ENCODE results near the gene KLHL29.

DNA sequence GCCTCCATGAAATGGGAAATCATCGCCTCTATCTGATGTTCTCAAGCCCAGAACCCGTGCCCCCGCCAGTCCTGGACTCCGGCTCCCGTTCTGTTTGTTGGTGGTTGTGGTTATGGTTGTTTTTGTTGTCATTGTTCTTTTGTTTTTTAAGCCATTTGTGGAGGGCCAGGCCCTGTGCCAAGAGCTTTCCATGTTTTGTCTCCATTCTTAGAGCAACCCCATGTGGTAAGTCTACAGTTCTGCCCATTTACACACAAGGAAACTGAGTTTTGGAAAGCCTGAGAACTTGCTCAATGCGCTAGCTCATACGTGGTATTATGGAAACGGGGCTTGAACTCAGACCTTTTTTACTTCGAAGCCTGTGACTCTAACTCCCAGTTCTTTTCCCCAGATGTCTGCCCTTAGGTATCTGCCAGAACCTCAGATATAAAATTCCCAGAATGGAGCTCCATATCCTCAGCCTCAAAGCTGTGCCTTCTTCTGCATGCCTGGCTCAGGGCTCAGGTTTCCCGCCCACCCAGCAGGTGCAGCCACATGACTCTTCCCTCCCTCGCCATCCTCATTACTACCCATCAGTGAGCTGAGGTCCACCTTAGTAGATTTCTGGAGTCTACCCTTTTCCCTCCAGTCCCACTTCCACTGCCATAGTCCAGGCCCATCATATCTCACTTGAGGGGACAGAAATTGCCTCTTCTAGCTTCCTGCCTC is 194.1 kb downstream of the KLHL29 start:
- TF ChIP-seq, protein P1, sequence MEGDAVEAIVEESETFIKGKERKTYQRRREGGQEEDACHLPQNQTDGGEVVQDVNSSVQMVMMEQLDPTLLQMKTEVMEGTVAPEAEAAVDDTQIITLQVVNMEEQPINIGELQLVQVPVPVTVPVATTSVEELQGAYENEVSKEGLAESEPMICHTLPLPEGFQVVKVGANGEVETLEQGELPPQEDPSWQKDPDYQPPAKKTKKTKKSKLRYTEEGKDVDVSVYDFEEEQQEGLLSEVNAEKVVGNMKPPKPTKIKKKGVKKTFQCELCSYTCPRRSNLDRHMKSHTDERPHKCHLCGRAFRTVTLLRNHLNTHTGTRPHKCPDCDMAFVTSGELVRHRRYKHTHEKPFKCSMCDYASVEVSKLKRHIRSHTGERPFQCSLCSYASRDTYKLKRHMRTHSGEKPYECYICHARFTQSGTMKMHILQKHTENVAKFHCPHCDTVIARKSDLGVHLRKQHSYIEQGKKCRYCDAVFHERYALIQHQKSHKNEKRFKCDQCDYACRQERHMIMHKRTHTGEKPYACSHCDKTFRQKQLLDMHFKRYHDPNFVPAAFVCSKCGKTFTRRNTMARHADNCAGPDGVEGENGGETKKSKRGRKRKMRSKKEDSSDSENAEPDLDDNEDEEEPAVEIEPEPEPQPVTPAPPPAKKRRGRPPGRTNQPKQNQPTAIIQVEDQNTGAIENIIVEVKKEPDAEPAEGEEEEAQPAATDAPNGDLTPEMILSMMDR (IDR thresholded peaks at IDR 0.05), result no peak
- no peak for TF ChIP-seq POLR2A (IDR thresholded peaks at IDR 0.05)
